ENCODE results near the gene GRID2IP. TPM values are rescaled to one million over a fixed set of nuclear protein-coding genes. Genes with fewer than 3 reads are reported as not detected.
A peak's percentile ranks its signal among the peaks of the same experiment; 100 is the strongest.

GRID2IP gene
- total and polyA plus RNA-seq, 2 of the 13 experiments (the other 11 are each of a cell fraction or from before 2014, with no cell fraction given): 0.03 TPM; not detected in 1

GRCh38 chr7:6576024-6576866, 25.0 kb upstream of the GRID2IP start (continued):
- no peak for TF ChIP-seq ZHX1 (CRISPR knock-in tag; IDR thresholded peaks at IDR 0.05; ENCODE audit: low read depth)
- TF ChIP-seq HDAC2 (CRISPR knock-in tag; IDR thresholded peaks at IDR 0.05): no peak
- TF ChIP-seq ZBTB42 (CRISPR knock-in tag; IDR thresholded peaks at IDR 0.05): no peak
- TF ChIP-seq ZNF781 (CRISPR knock-in tag; IDR thresholded peaks at IDR 0.05; ENCODE audit: borderline replicate concordance, not compliant biosample characterization): no peak
- TF ChIP-seq PLSCR1 (CRISPR knock-in tag; IDR thresholded peaks at IDR 0.05; ENCODE audit: borderline replicate concordance): no peak
- TF ChIP-seq DPF2 (CRISPR knock-in tag; IDR thresholded peaks at IDR 0.05; ENCODE audit: borderline replicate concordance, low read depth): 0 out of 2 replicates have a peak, but pooled peaks have one; percentile 13
- no peak for TF ChIP-seq RNF2 (conservative IDR thresholded peaks at IDR 0.05; ENCODE audit: low read depth)
- no peak for TF ChIP-seq ZNF260 (CRISPR knock-in tag; IDR thresholded peaks at IDR 0.05; ENCODE audit: borderline replicate concordance, low read depth)
- TF ChIP-seq SMARCE1 (IDR thresholded peaks at IDR 0.05; ENCODE audit: borderline replicate concordance): no peak
- TF ChIP-seq MED13 (CRISPR knock-in tag; IDR thresholded peaks at IDR 0.05): no peak
- no peak for TF ChIP-seq TFDP1 (CRISPR knock-in tag; IDR thresholded peaks at IDR 0.05; ENCODE audit: borderline replicate concordance)
- no peak for TF ChIP-seq RXRB (CRISPR knock-in tag; IDR thresholded peaks at IDR 0.05; ENCODE audit: borderline replicate concordance)
- TF ChIP-seq CREB1 (IDR thresholded peaks at IDR 0.05): no peak
- no peak for TF ChIP-seq CREB1 (CRISPR knock-in tag; IDR thresholded peaks at IDR 0.05)
- TF ChIP-seq ARNTL (CRISPR knock-in tag; IDR thresholded peaks at IDR 0.05): no peak
- TF ChIP-seq, protein P1, sequence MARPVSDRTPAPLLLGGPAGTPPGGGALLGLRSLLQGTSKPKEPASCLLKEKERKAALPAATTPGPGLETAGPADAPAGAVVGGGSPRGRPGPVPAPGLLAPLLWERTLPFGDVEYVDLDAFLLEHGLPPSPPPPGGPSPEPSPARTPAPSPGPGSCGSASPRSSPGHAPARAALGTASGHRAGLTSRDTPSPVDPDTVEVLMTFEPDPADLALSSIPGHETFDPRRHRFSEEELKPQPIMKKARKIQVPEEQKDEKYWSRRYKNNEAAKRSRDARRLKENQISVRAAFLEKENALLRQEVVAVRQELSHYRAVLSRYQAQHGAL (CRISPR knock-in tag; IDR thresholded peaks at IDR 0.05; ENCODE audit: not compliant biosample characterization): no peak
- TF ChIP-seq SOX5 (CRISPR knock-in tag; IDR thresholded peaks at IDR 0.05; ENCODE audit: borderline replicate concordance): no peak
- no peak for TF ChIP-seq ZNF577 (CRISPR knock-in tag; IDR thresholded peaks at IDR 0.05; ENCODE audit: borderline replicate concordance, low read depth)
- no peak for TF ChIP-seq ZNF574 (CRISPR knock-in tag; IDR thresholded peaks at IDR 0.05)
- no peak for TF ChIP-seq ZNF580 (CRISPR knock-in tag; IDR thresholded peaks at IDR 0.05; ENCODE audit: borderline replicate concordance, low read depth)
- TF ChIP-seq NFRKB (IDR thresholded peaks at IDR 0.05): no peak
- peak; percentile 39 to 41; a peak in 2 of 4 replicates for TF ChIP-seq POLR2A (IDR thresholded peaks at IDR 0.05; ENCODE audit: insufficient read depth in 1 of 2, low read depth in 2 of 2, low read length in 2 of 2)
